Activated CD8-positive, alpha-beta memory T cell treated with anti-CD3 and anti-CD28 coated beads, Interleukin-2, amount 50 U/mL, for 24 hours (primary cell): ENCODE data around the gene NDUFB10.
"Not testable (repeated sequence)": the region's sequence is repeated elsewhere in the genome, so short reads cannot be mapped to it uniquely, and the experiment has no call there.

Experiments
- DNase-seq: peaks from one replicate; pipeline ENCODE4 v3.0.0-alpha.2; 2020; ENCODE audit errors: extremely low read depth

Gene NDUFB10

DNA sequence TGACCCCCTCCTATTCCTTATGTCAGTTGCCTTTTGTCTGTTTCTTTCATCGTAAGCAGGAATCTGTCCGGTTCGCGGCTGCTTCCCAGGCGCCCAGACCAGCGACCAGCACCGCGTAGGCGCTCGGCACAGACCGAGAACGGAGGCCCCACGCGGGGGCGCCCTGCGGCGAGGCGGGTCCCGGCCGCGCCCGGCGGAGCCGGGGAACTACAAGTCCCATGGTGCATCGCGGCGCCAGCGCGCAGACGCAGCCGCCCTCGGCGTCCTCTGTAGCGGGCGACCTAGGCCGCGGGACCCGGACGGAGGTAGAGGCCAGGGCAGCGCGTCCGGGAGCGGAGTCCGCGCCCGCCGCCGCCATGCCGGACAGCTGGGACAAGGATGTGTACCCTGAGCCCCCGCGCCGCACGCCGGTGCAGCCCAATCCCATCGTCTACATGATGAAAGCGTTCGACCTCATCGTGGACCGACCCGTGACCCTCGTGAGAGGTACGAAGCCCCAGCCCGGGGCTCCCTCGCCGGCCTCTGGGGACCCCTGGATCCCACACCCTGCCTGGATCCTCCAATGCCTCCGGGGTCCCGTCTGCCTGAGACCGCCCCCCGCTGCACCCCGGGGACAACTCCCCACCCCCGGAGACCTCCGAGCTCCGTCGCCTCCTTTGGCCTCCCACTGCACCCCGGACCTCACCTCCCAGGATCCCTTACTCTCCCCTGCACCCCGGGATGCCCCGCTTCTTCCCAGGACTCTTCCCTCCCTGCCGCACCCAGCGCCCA lies at the start of gene NDUFB10:
NDUFB10 (plus strand) TSS at position 270 of the 771 bp plus-strand sequence; CDS start at position 357, 87 bp downstream.
- DNase-seq = peak; percentile 61

DNA sequence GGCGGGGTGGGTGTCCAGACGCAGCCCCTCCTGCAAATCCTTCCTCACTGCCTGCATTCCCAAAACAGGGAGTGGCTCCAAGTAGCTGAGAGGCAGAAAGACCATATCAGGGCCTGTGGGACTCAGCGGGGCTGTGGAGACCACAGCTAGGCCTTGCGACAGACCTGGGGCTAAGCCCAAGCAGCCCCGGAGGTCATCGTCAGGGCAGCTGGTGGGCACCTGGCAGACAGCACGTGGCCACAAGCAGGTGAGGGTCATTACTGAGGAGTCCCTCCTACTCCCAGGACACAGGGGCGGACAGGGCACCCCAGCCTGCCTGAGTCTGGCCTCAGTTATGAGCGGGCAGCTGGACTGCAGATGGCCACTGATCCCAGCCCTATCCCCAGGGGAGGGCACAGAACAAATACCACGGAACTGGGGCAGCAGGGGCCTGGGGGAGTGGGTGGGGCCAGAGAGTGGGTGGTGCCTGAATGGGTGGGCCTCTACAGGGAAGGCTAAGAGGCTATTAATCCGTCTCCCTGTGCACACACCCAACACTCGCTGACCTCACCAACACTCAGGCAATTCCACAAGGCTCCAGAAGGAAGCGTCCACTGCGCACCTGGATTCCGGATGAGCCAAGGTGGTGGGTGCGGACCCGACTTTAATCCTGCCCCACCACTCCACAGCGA lies 49.6 kb upstream of the NDUFB10 start:
- no peak for DNase-seq

DNA sequence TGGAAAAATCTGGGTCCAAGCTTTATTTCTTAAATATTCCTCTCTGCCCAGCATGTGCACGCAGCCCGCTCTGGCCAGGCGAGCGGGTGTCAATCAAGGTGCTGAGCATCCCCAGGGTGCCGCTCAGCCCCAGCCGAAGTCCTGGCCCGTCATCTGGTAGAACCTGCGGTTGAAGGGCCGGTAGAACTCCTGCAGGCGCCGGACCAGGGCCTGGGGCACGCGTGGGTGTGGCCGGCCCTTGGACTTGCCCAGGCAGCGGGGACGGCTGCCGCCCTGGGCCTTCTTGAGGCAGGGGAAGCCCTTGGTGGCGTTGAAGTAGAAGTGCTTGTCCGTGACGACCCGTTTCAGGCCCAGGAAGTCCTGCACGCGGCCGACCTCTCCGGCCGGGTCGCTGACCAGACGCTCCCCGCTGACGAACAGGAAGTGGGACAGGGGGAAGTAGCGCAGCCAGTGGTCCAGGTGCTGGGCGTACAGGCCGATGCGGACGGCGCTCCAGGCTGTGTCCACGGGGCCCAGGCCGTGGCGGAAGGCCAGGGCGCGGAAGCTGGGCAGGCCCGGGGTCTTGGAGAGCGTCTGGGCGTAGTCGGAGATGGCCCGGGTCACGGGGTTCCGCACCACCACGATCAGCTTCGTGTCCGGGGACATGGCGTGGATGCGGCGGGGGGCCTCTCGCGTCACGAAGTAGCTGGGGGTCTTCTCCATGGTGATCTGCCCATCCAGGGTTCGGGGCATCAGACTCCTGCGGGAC lies 47.7 kb upstream of the NDUFB10 start:
- DNase-seq = no peak

DNA sequence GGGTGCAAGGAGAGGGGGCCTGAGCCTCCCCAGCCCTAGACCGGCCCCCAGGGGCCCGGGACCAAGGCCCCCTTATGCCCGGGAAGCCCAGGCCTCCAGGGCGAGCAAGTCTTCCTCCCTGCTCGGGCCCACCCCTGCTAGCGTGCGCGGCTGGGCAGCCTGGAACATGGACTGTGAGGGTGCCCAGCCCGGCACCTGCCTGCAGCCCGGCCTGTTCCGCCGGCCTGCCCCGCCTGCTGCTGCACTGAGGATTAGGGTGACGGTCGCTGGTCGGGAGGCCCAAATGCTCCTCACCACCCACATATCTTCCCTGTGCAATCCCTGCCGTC lies 47.2 kb upstream of the NDUFB10 start:
- DNase-seq = no peak

DNA sequence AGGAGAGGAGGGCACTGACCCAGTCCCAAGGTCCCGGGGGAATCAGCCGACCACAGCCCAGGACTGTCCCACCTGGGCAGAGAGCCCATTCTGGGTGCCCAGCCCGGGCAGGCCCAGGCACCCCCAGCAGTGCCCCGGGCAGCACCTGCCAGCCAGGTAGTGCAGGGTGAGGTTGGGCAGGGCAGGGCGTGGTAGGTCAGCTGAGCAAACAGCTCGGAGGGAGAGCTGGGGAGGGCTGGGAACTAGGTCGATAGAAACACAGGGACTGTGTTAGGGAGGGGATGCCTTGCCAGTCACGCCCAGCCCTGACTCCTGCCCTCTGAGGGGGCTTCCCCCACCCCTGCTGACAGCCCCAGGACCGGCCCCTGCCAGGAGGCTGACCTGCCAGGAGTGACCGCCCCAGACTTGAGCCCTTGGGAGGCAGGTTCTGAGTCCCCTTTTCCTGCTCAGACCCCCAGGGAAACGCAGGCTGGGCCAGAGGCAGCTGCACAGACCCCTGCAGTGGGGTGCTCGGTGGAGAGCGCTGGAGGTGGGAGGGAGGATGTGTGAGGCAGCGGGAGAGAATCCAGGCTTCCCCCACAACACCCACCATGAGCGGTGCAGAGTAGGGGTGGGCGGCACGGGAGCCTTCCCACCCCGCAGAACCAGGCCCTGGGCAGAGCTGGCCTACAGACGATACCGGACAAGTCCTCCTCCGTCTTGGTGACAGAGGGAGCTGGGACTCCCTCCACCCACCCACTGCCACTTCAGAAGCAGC lies 45.8 kb upstream of the NDUFB10 start:
- DNase-seq = no peak

DNA sequence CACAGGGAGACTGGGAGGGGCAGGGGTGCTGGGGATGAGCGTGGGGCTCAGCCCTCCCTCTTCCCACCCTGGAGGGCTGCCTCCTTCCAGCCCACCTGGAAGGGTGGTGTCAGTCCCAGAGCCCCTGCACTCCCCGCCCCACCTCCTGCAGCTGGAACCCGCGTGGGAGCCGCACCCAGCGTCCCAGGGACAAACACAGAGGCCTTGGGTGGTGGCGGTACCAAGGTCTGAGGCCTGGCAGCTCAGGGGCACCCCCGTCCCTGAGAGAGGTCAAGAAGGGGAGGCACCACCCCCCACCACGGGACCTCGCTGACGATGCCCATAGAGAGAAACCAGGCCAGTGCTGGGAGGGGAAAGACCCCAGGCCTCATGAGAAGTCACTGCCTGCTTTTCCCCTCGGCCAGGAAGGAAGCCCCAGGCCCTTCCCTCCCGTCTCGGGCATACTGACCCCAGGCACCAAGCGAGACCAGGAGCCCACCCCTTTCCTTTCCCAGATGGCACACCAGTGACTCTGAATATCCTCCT lies 45.2 kb upstream of the NDUFB10 start:
- no peak for DNase-seq

DNA sequence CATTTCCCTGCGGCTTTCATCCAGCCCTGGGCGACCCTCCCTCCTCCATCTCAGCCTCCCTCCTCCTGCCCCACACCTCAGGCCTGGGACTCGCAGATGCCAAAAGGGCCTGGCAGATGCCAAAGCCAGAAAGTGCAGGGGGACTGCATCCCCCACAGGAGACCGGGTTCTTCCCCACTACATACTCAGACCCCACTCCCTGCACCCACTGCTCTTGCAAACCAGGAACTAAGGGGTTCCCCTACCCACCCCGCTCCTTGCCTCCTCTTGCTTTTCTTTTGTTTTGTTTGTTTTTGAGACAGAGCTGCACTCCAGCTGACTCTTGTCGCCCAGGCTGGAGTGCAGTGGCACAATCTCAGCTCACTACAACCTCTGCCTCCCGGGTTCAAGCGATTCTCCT lies 44.4 kb upstream of the NDUFB10 start:
- no peak for DNase-seq

DNA sequence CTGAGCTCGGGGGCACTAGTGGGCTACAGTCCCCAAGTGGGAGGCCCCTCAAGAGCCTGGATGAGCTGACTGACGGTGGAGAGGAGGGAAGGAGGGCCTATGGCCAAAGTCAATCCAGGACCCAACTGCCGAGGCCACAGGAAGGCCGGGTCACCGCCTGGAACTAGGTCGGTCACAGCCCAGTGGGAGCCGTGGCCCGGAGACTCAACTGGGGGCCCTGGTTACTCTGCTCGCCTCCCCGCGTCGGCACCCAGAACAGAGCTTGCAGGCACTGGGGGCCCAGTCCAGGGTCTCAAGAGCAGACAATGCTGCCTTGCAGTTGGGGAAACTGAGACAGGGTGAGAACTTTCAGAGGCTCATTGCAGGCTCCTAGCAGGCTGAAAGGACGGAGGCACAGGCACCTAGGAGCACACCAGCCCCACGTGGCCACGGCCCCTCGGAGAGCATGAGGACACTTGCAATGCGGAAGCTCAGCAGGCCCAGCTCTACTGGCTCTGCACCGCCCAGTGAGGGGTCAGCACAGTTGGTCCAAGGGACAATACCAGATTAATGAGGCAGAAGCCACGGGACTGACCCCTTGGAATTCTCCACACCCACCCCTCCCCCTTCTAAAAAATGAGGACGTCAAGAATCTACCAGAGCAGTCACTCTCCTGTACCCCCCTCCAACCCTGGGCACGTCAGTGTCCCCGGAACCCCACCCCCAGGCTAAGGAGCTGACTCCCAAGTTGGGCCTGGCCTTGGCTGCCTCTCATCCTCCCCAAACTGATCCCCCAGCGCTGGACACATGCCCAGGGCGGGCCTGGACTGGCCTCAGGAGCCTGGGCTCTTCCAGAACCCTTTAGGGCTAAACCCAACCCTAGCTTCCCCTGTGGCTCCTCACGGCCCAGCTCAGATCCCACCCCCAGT lies 43.4 kb upstream of the NDUFB10 start:
- DNase-seq = no peak

DNA sequence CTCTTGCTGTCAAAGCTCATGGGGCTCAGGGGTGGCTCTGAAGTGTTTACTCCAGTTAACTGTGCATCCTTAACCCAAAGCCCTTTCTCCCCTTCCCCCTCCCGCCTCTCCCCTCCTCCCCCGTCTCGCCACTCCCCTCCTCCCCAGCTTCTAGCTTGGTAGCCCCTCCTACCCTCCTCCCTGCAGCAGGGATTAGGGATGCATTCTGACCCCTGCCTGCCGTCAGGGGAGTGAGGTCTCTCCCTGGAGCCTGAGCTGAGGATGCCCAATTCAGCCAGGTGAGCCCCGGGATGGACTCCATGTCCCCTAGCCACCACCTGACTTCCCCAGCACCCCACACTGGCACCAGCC lies 42.7 kb upstream of the NDUFB10 start:
- no peak for DNase-seq

DNA sequence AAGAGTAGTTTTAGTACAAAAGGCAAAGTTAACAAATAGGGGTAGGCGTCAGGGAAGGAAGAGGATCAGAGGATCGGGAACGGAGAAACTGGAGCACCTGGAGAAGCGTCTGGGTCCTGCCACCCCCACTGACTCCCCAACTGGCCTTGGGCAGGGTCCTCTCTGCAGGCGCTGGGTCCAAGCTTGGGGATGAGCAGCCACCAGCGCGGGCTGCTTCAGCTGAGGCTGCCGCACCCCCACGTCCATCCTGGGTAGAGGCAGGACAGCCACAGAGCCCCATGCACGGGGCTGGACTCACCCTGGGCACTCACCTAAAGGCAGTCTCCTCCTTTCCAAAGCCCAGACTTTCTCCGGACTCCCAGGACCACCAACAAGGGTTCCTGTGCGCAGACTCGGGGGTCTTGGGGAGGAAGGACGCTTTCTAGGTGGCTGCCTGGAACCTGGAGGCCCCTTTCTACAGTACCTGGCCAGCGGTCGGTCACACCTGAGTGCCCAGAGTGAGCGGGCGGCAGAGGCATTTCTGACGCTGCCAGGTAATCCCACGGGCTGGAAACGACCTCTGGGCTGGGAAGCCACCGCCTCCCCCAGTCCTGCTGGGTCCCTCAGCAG lies 42.2 kb upstream of the NDUFB10 start:
- no peak for DNase-seq

DNA sequence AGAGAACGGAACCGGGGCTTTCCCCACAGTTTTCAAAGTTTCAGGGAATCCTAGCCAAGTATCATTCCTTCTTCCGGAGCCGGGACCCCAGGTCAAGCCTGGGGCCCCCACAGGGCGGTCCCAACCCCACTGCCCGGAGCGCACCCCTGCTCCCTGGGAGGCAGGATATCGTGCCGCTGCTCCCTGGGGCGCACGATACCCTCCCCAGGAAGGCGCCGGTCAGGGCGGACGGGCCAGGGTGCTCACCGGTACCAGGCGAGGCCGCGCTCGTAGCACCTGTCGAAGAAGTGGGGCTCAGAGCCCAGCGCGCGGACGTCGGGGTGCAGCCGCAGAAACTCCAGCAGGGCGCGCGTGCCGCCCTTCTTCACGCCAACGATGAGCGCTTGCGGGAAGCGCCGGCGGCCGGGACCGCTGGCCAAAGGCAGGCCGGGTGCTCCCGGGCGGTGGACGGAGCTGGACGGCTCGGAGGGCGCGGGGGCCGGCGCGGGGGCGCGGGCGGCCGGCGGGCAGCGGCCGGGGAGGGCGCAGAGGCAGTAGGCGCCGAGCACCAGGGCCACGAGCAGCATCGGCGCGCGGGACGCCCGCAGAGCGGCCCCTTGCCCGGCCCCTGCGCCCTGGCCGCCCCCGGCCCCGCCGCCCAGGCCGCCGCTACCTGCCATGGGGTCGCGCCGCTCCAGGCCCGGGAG lies 41.5 kb upstream of the NDUFB10 start:
- no peak for DNase-seq

DNA sequence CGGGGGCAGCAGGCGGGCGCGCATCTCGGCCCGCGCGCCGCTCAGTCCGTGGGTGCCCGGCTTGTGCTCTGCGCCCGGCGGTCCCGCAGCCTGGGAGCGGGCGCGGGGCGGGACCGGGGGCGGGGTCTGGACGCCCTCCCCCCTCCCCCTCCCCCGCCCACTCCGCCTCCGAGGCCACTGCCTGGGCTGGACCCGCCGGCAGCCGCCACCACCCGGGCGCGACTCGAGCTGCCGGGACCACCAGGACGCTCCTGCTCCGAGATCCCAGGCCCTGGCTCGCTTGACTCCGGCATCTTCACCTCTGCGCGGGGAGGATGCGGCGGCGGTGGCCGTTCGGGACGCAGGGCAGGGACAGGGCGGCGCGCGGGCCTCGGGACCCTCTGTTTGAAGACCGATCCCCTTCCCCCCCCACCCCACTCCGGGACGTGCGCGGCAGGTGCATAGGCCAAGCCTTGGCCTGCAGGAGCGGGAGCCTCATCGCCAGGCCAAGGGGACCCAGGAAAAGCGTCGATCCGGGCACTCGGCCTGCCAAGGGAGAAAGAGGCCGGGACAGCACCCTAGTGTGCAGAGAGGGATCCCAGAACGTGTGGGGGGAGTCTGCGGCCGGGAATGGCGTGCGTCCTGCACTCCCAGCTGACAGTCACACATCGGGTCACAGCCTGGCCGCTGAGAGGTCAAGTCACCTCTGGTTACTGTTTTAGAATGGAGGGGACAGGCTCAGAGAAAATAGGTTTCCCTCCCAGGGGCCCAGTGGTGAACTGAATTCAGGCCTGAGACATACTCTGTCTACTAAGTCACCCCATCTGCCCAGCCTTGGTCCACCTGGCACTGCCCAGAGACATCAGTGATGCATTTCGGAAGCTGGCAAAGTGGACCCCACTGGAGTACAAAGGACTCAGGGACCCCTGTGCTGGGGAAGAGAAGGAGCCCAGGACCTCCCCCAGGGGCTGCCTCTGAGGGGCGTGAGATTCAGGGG lies 40.7 kb upstream of the NDUFB10 start, which contains the start of gene HS3ST6:
HS3ST6 (minus strand) TSS at position 65 of the 976 bp plus-strand sequence. CDS start 92 bp downstream, outside the sequence.
- no peak for DNase-seq

DNA sequence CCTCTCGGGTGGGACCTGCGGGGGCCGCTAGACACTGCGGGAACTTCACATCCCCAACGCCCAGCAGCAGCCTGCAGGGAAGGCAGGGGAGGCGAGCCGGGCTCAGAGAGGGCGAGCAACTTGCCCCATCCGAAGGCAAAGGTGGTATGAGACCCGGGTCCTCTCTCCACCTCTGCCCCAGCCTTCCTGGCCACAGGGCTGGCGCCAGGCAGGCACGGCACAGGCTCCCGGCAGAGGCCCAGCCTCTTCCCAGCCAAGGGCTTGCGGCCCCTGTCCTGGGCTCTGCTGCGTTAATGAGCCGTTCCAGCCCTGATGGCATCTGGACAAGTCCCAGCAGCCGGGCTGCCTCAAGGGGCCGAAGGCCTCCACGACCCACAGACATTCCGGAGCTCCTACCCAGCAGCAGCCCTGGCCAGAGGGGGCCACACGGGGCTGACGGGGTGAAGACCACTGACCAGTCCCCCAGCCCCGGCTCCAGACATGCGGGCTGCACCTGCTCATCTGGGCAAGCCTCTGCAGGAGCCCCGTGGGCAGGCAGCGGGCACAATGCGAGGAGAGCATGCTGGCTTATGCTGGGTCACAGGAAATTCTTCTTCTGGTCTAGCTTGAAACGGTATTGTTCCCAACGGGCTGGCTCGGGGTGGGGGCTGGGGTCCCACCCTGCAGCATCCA lies 39.9 kb upstream of the NDUFB10 start:
- no peak for DNase-seq

DNA sequence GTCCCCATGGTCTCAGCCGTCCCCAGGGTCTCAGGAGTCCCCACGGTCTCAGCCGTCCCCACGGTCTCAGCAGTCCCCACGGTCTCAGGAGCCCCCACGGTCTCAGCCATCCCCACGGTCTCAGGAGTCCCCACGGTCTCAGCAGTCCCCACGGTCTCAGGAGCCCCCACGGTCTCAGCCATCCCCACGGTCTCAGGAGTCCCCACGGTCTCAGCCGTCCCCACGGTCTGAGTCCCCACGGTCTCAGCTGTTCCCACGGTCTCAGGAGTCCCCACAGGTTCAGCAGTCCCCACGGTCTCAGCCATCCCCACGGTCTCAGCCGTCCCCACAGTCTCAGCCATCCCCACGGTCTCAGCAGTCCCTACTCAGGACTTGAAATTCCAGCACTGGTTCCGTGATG lies 39.2 kb upstream of the NDUFB10 start:
- not testable (repeated sequence) for DNase-seq

DNA sequence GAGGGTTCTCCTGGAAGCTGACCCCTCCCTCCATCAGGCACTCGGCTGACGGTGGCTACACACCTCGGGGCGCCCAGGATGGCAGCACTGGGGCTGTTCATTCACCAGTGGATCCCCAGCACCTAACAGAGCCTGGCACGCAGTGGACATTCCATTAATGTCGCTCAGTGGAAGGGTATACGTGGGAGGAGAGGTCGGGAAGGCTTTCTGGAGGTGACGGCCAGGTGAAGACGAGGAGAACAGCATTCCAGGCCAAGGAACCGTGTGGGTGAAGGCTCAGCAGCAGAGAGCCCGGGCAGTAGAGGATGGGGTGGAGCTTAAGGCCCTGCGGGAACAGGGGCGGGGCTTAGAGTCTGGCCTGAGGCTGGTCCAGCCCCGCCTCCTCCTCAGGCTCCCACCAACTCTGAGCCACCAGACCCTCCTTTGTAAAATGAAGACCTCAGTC lies 38.6 kb upstream of the NDUFB10 start:
- DNase-seq = no peak

DNA sequence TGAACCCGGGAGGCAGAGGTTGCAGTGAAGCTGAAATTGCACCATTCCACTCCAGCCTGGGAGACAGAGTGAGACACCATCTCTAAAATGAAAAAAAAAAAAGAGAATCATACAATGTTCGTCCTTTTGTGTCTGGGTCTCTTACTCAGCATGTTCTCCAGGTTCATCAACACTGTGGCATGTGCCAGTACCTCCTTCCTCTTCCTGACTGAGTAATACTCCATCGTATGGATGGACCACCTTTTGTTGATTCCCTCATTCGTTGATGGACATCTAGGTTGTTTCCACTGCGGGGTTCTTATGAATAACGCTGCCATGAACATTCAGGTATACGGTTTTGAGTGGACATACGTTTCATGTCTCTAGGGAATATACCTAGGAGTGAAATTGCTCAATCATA lies 37.0 kb upstream of the NDUFB10 start:
- DNase-seq = no peak

DNA sequence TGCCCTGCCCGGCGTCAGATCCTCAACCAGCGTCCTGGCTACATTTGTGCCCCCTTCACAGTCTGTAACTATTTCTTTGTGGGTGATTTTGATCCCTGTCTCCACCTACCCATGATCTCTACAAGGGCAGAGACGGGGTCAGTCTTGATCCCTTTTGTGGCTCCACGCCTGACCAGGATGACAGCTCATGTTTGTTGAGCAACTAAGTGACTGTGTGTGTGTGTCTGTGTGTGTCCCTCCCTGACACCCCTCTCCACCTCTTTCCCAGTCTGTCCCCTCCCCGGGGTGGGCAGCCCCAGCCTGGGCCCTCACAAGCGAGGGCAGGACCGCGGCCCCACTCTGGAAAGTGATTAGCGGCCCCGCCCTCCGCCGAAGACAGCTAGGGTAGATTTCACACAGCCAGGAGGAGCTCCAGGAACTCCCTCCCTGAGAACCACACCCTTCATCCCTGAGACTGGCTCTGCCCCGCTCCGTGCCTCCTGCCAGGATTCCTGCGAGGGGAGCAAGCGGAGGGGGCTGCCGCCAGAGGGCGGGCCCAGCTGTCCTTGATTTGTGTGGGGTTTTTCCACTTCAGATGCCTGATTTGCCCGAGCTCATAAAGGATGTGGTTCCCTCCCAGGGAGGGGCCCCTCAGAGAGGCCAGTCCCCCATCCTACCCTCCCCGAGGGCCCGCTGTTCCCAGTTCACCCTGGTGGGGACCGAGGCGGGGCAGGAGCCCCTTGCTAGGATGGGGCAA lies 35.9 kb upstream of the NDUFB10 start:
- DNase-seq = no peak
